Inferior parietal cortex (tissue), 1 donor: Measurements from ENCODE around the gene TDRD5.
A peak's percentile ranks its signal among the peaks of the same experiment; 100 is the strongest.
"Not testable (repeated sequence)": the region's sequence is repeated elsewhere in the genome, so short reads cannot be mapped to it uniquely, and the experiment has no call there.

Experiments used
- DNase-seq: peaks from one replicate; pipeline ENCODE4 v3.0.0-alpha.2; 2016; ENCODE audit errors: extremely low spot score

Gene TDRD5

GRCh38 chr1:179598631-179599030 lies 7.0 kb downstream of the TDRD5 start:
- DNase-seq, result no peak

- DNase-seq, result peak; percentile 34
These were observed 8.1 kb downstream of the TDRD5 start for GRCh38 chr1:179599623-179600249.

DNA sequence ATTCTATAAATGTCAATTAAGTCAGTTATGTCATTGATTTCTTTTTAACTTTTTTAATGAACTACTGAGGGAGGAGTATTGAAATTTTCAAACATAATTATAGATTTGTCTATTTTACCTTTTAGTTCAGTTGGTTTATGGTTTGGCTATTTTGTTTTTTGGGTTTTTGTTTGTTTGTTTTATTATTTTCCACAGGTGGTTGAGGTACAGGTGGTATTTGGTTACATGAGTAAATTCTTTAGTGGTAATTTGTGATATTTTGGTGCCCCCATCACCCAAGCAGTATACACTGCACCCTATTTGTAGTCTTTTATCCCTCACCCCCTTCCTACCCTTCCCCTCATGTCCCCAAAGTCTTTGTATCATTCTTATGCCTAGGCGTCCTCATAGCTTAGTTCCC lies 9.5 kb downstream of the TDRD5 start:
- no peak for DNase-seq

GRCh38 chr1:179612361-179612760 lies 20.7 kb downstream of the TDRD5 start:
- DNase-seq, result no peak

- DNase-seq, result no peak
These were observed 39.1 kb downstream of the TDRD5 start for GRCh38 chr1:179630719-179631118.

DNA sequence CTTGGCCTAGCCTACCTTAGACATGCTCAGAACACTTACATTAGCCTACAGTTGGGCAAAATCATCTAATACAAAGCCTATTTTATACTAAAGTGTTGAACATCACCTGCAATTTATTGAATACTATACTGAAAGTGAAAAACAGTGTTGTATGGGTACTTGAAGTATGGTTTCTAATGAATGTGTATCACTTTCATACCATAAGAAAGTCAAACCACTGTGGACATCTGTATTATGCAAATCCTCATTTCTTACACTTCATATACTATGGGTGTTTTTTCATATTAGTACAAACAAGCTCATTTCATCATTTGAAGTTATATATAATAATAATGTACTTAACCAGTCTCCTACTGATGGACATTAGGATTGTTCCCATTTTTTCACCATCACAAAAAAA lies 41.2 kb downstream of the TDRD5 start:
- no peak for DNase-seq

GRCh38 chr1:179637211-179637860 lies 45.7 kb downstream of the TDRD5 start:
- DNase-seq, result no peak

DNA sequence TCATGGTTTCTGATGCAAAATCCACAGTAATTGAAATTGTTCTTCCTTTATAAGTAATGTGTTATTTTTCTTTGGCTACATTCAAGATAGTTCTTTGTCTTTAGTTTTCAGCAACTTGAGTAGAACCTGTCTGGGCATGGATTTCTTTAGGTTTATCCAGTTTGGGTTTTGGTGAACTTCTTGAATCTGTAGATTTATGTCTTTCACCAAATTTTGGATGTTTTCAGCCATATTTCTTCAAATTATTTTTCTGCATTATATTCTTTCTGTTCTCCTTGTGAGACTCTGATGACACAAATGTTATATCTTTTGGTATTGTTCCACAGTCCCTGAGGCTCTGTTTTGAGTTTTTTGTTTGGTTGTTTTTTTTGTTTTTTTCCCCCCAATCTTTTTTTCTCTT lies 69.4 kb downstream of the TDRD5 start:
- no peak for DNase-seq

DNA sequence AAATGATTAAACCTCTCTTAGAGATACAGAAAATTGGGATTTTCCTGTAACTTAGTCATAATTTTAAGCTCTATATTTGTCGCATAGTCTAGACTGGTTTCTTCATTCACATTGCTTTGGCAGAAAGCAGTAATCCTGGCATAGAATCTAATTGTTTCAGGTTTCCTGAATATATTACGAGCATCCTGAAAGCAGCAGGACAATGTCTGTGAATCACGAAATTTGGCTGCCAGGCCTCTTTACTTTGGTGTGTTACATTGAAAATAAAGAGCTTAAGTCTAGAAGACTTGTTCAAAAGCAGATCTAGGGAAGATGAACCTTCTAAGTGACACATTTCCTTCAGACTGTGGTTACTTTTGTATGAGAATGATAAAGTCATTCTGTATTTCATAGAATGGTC lies 72.2 kb downstream of the TDRD5 start:
- peak; percentile 6 for DNase-seq

GRCh38 chr1:179677882-179678281 lies 86.2 kb downstream of the TDRD5 start:
- no peak for DNase-seq

DNA sequence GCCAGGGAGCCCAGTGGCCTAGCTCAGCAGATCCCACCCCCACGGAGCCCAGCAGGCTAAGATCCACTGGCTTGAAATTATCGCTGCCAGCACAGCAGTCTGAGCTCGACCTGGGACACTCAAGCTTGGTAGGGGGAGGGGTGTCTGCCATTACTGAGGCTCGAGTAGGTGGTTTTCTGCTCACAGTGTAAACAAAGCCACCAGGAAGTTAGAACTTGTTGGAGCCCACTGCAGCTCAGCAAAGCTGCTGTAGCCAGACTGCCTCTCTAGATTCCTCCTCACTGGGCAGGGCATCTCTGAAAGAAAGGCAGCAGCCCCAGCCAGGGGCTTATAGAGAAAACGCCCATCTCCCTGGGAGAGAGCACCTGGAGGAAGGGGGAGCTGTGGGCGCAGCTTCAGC lies 102.9 kb downstream of the TDRD5 start:
- not testable (repeated sequence) for DNase-seq

DNA sequence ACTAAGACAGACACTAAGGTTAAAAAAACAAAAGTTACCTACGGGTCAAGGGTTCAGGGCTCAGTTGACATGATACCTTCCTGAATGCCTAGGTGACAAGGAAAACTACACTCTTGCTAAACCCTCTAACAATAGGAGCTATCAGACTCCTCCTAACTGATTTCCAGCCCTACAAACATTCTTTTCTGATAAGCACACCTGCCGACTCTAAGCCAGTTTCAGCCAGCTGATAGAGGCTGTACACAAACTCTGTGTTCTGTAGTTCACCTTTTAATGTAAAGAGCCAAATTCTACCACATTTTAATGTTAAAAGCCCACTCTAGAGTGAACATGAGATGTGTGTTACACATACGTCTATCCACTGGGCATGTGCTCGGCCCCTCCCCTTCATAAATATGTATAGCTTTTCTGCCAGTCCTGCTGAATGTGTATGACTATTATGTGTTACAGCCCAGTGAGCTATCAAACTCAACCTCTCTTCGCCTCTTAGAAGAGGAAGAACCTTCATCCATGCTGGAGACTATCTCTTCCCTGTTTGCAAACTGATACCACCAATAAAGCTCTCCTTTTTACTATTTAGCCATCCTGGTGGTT lies 111.4 kb downstream of the TDRD5 start:
- DNase-seq, result no peak

DNA sequence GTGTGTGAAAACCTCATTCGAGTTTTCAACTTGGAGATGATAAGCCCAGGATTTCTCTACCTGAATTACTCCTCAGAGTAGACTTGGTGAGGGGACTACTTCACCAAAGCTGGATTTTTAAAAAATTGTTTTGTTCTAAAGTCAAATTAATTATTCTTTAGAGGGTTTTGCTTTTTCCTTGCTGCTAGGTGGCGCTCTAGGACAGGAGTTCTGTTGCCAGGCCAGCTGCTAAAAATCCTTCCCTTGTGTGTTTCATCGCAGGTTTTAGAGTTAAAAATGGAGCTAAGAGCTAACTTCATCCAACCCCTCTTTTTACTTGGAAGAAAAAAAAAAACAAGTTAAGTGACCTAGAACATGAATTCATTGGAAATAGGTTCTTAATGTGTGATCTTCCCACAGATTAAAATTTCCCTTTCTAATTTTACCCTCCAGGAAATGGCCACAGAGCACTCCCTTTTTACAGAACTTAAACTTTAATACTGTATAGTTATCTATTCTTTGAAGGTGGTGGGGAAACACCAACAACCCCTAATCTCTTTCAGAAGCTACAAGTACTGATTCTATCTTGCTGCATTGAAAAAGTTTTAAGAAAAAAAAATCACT lies 114.8 kb downstream of the TDRD5 start:
- DNase-seq, result peak; percentile 78

- no peak for DNase-seq
These were observed 115.8 kb downstream of the TDRD5 start for GRCh38 chr1:179707406-179707805.

DNA sequence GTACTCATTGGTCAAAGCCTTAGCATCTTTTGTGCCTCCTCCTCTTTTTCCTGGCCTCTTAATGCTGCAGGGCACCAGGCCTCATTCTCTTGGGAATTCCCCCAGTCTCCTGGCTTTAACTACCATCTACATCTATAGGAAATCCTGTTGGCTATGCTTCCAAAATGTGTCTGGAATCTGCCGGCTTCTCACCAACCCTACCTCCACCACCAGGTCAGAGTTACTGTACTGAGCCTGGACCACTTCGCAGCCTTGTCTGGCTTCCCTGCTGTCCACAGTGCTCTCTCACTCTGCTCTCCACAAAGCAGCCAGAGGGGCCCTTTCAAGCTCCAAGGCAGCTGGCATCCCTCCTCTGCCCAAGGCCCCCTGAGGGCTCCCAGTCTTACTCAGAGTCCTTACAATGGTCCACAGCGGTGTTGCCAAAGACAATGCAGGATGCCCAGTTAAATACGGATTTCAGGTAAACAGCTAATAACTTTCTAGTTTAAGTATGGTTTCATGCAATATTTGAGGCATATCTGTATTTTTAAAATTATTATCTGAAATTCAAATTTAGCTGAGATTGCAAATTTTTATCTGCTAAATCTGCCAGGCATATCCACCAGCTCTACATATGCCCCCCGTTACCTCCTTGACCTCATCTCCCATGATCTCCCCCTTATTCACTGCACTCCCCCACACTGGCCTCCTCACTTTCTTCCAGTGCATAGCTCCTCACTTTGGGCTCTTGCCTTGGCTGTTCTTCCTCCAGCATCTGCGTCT lies 117.0 kb downstream of the TDRD5 start:
- DNase-seq, result no peak

- no peak for DNase-seq
These were observed 118.3 kb downstream of the TDRD5 start for GRCh38 chr1:179709841-179710329.

DNA sequence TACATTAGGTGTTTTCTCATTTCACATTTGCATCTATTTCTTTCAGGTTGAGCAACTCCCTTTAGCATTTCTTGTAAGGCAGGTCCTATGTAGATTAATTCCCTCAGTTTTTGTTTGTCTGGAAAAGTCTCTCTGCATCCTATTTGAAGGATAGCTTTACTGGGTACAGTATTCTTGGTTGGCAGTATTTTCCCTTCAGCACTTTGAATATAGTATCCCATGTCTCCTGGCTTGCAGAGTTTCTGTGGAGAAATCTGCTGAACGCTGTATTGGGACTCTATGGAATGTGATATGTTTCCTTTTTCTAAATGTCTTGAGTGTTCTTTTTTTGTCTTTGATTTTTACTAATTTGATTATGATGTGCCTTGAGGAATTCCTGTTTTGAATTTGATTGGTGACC lies 122.5 kb downstream of the TDRD5 start:
- DNase-seq, result no peak

- no peak for DNase-seq
These were observed 123.0 kb downstream of the TDRD5 start for GRCh38 chr1:179714623-179715022.

GRCh38 chr1:179719272-179719671 lies 127.6 kb downstream of the TDRD5 start:
- DNase-seq, result no peak

DNA sequence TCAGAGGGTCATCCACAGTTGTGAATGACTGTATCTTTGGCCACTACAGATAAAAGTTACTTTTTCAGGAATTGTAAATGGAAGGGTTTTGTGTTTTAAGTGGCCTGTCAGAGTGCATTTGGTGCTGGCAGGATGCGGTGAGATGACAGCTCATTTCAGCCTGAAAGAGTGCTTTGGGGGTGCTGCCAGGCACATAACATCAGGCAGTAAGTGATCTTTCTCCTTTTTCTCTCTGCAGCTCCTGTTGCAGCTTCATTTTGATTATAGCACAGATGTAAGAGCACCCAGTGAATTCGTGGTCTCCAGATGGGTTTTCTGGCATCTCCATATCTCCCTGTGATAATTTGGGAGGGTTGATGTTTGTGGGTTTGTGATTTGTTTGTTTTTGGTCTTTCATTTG lies 136.6 kb downstream of the TDRD5 start:
- no peak for DNase-seq

GRCh38 chr1:179729881-179730280 lies 138.2 kb downstream of the TDRD5 start:
- DNase-seq, result no peak

DNA sequence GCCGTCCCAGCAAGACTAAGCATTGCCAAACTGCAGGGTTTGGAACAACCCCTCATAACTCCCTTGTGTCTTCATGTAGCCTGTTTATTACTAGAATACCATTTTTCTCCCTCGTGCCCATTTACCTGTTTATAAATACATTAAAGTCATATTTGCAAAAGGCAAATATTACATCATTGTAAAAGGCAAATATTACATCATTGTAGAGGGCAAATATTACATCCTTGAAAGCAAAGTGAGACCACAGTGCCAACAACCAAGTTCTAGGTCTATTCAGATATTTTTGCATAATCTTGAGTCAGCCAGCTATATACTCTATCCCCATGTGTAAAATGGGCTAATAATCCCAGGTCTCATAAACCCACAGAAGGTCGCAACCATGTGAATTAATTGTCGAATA lies 140.0 kb downstream of the TDRD5 start:
- DNase-seq, result no peak
